SU-DHL-6 (cell line): ENCODE measurements around the gene FAM20C.

Experiments used
- H2AFZ ChIP-seq: fragments of 200-600 bp; sonication (generic); 2 replicates; pipeline ENCODE4 v1.6.1; 2014; ENCODE audit warnings: low read depth, mild to moderate bottlenecking, moderate library complexity, mixed read lengths, antibody characterized with exemption, low read length; ENCODE audit not compliant: severe bottlenecking
- H3F3A ChIP-seq: fragments of 200-600 bp; shearing (Covaris generic); 2 replicates; pipeline ENCODE4 v1.6.0; 2016; ENCODE audit warnings: antibody characterized with exemption, mild to moderate bottlenecking; ENCODE audit not compliant: insufficient read depth
- H3K27ac ChIP-seq: fragments of 200-600 bp; sonication (generic); 2 replicates; pipeline ENCODE4 v1.5.1; 2016; ENCODE audit warnings: low read depth, mild to moderate bottlenecking, low read length, moderate library complexity, mixed read lengths
- H3K27me3 ChIP-seq: fragments of 200-600 bp; sonication (generic), shearing (Covaris generic); 2 replicates; pipeline ENCODE4 v1.6.0; 2014; ENCODE audit warnings: mild to moderate bottlenecking, low read length
- H3K36me3 ChIP-seq: fragments of 200-600 bp; sonication (generic); 2 replicates; pipeline ENCODE4 v1.6.1; 2014; ENCODE audit warnings: mild to moderate bottlenecking, low read length, mixed read lengths
- H3K4me2 ChIP-seq: fragments of 300-600, 200-600 bp; shearing (Covaris generic), sonication (generic); 2 replicates; pipeline ENCODE4 v1.6.0; 2014; ENCODE audit warnings: low read length, low read depth, mild to moderate bottlenecking; ENCODE audit not compliant: poor library complexity, severe bottlenecking
- H3K4me3 ChIP-seq: fragments of 200-600 bp; sonication (generic); 2 replicates; pipeline ENCODE4 v1.5.1; 2014; ENCODE audit warnings: antibody characterized with exemption, low read length, mild to moderate bottlenecking, mixed read lengths; ENCODE audit not compliant: insufficient read depth, poor library complexity, severe bottlenecking
- H3K79me2 ChIP-seq: fragments of 200-600 bp; sonication (generic); 2 replicates; pipeline ENCODE4 v1.6.1; 2014; ENCODE audit warnings: mild to moderate bottlenecking, low read length, moderate library complexity; ENCODE audit not compliant: insufficient read depth
- H3K9ac ChIP-seq: fragments of 200-600 bp; sonication (generic); 2 replicates; pipeline ENCODE4 v1.7.0; 2014; ENCODE audit warnings: mild to moderate bottlenecking, low read length
- H3K9me2 ChIP-seq: fragments of 200-600 bp; sonication (generic); replicated peaks from 2 replicates; pipeline ENCODE4 v1.6.1; 2014; ENCODE audit warnings: low read length; ENCODE audit not compliant: insufficient read depth
- H3K9me3 ChIP-seq: fragments of 200-600 bp; sonication (generic); 2 replicates; pipeline ENCODE4 v1.6.1; 2014; ENCODE audit warnings: low read length, mixed read lengths; ENCODE audit not compliant: insufficient read depth
- H4K20me1 ChIP-seq: fragments of 200-600 bp; sonication (generic); 2 replicates; pipeline ENCODE4 v1.6.1; 2014; ENCODE audit warnings: low read depth, mild to moderate bottlenecking, antibody characterized with exemption, low read length, moderate library complexity, mixed read lengths
- EZH2phosphoT487 ChIP-seq: fragments of 200-600 bp; sonication (generic), shearing (Covaris generic); conservative IDR thresholded peaks from 2 replicates; pipeline ENCODE4 v1.6.1; 2018; ENCODE audit warnings: mild to moderate bottlenecking, antibody characterized with exemption, low read length, moderate library complexity, mixed read lengths
- TF ChIP-seq, protein P1 (sequence below): fragments of 200-600 bp; sonication (generic); IDR thresholded peaks from one replicate; pipeline ENCODE4 v1.5.1; 2017; ENCODE audit warnings: antibody characterized with exemption, mild to moderate bottlenecking, low read length, moderate library complexity; ENCODE audit not compliant: insufficient read depth, poor library complexity, severe bottlenecking

Gene FAM20C

GRCh38 chr7:157008-157310 is 35.4 kb upstream of the FAM20C start:
- no peaks in the 10 kb centered on the region for H3K79me2 ChIP-seq
- H2AFZ ChIP-seq: no peak overlapping the region
- H4K20me1 ChIP-seq: no peaks in the 10 kb centered on the region
- H3K27me3 ChIP-seq: no peaks in the 10 kb centered on the region
- no peak overlapping the region for H3K4me3 ChIP-seq
- no peaks in the 10 kb centered on the region for H3F3A ChIP-seq
- no peaks in the 10 kb centered on the region for H3K9me3 ChIP-seq
- H3K36me3 ChIP-seq: no peaks in the 10 kb centered on the region
- H3K27ac ChIP-seq: no peak overlapping the region
- no peak for TF ChIP-seq EZH2phosphoT487
- TF ChIP-seq, protein P1, sequence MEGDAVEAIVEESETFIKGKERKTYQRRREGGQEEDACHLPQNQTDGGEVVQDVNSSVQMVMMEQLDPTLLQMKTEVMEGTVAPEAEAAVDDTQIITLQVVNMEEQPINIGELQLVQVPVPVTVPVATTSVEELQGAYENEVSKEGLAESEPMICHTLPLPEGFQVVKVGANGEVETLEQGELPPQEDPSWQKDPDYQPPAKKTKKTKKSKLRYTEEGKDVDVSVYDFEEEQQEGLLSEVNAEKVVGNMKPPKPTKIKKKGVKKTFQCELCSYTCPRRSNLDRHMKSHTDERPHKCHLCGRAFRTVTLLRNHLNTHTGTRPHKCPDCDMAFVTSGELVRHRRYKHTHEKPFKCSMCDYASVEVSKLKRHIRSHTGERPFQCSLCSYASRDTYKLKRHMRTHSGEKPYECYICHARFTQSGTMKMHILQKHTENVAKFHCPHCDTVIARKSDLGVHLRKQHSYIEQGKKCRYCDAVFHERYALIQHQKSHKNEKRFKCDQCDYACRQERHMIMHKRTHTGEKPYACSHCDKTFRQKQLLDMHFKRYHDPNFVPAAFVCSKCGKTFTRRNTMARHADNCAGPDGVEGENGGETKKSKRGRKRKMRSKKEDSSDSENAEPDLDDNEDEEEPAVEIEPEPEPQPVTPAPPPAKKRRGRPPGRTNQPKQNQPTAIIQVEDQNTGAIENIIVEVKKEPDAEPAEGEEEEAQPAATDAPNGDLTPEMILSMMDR: no peak
- H3K9ac ChIP-seq: no peak overlapping the region
- H3K4me2 ChIP-seq: no peak overlapping the region
- no peaks in the 10 kb centered on the region for H3K9me2 ChIP-seq

DNA sequence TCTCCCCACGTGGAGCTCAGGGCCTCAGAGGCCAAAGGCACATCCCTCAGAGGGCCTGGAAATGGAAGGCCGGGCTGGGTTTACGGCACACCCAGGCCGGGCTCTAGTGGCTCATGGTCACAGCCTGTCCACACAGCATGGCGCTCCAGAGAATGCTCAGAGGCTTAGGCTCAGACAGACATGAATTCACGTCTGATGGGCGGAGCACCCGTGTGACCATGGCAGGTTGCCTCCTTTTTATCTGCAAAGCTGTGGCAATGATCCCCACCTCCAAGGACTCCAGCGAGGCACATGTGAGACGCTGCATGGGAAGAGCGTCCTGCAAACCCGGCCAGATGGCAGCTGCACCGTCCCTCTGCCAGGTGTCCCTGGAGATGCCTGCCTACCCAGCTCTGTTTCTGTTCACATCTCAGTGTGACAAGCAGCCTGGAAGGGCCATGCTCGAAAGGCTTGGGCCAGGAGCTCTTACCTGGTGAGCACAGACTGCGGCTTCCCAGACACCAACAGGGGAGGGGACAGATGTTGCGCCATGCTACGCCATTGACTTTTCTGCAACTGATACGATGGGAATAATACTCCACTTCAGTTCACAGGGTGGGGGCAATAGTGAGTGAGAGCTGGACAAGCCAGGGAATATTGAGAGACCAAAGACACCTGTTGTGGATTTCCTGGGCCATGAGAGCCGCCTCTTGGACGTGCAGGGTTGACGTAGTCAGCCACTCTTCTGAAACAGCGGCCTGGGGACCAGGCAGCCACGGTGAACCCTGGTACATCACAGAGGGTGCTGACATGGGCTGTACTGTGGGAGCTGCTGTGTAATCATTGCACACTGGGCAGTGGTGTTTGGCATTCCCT is 34.4 kb upstream of the FAM20C start:
- Histone ChIP-seq H3K4me3 (no peak overlapping the region), H3K79me2 (no peaks in the 10 kb centered on the region), H3K9ac (no peak overlapping the region), H3K9me2 (no peaks in the 10 kb centered on the region), H4K20me1 (no peaks in the 10 kb centered on the region), H2AFZ (no peak overlapping the region), H3K9me3 (no peaks in the 10 kb centered on the region), H3K4me2 (no peak overlapping the region), H3K36me3 (no peaks in the 10 kb centered on the region), H3K27me3 (no peaks in the 10 kb centered on the region), H3K27ac (no peak overlapping the region), H3F3A (no peaks in the 10 kb centered on the region)
- no peak for TF ChIP-seq EZH2phosphoT487
- TF ChIP-seq, protein P1: no peak

- Histone ChIP-seq H3K4me3 (no peak overlapping the region), H3K9ac (no peak overlapping the region), H3K4me2 (no peak overlapping the region), H3F3A (no peaks in the 10 kb centered on the region), H3K27ac (no peak overlapping the region), H3K9me2 (no peaks in the 10 kb centered on the region), H2AFZ (no peak overlapping the region), H3K36me3 (no peaks in the 10 kb centered on the region), H3K79me2 (no peaks in the 10 kb centered on the region), H3K9me3 (no peaks in the 10 kb centered on the region), H3K27me3 (no peaks in the 10 kb centered on the region), H4K20me1 (no peaks in the 10 kb centered on the region)
- TF ChIP-seq, protein P1: no peak
- TF ChIP-seq EZH2phosphoT487: no peak
Measured at GRCh38 chr7:158771-159170, 33.6 kb upstream of the FAM20C start.
